Activated CD8-positive, alpha-beta T cell treated with anti-CD3 and anti-CD28 coated beads, Interleukin-2, amount 10 ng/mL, durations not matched to agents 7 days and 5 days (primary cell): ENCODE data around the gene SLCO2A1. TPM values are rescaled to one million over a fixed set of nuclear protein-coding genes. Genes with fewer than 3 reads are reported as not detected.

ENCODE experiments used
- ATAC-seq: fragments of 150-1000 bp; cut with Tn5 transposase; one replicate; pipeline ENCODE4 v1.10.0; 2021; ENCODE audit warnings: moderate library complexity
- CTCF ChIA-PET: fragments of 350-600 bp; sonication (Branson Sonifier 250); formaldehyde crosslinking; loops from one replicate; lab custom pipeline; 2021; ENCODE audit warnings: antibody characterized with exemption; lab: Charles Lee
- POLR2A ChIA-PET: fragments of 350-600 bp; sonication (Branson Sonifier 250); formaldehyde crosslinking; loops from one replicate; lab custom pipeline; 2021; ENCODE audit warnings: antibody characterized with exemption; lab: Charles Lee
- DNase-seq: peaks from one replicate; pipeline ENCODE4 v3.0.0-alpha.2; 2020
- H3K27ac Mint-ChIP-seq: one replicate; pipeline ENCODE4 v1.8.0; 2021; ENCODE audit warnings: mild to moderate bottlenecking, mixed read lengths
- H3K27me3 Mint-ChIP-seq: one replicate; pipeline ENCODE4 v1.8.0; 2021; ENCODE audit warnings: low read depth, mixed read lengths
- H3K36me3 Mint-ChIP-seq: one replicate; pipeline ENCODE4 v1.8.0; 2021; ENCODE audit warnings: low read depth, mixed read lengths
- H3K4me1 Mint-ChIP-seq: one replicate; pipeline ENCODE4 v1.8.0; 2021; ENCODE audit warnings: low read depth, mixed read lengths
- H3K4me3 Mint-ChIP-seq: one replicate; pipeline ENCODE4 v1.8.0; 2021; ENCODE audit warnings: mild to moderate bottlenecking, mixed read lengths
- H3K9me3 Mint-ChIP-seq: one replicate; pipeline ENCODE4 v1.8.0; 2022; ENCODE audit warnings: mixed read lengths; ENCODE audit not compliant: insufficient read depth
- total RNA-seq, 2 experiments: library from RNA; stranded (reverse); gene quantifications; one replicate each; pipeline ENCODE4 v1.2.3, GENCODE V29; 2021

SLCO2A1 gene
- total RNA-seq, 2 experiments from 2014 or later, result not detected

GRCh38 chr3:133992381-133992780, 37.3 kb downstream of the SLCO2A1 start:
- Mint-ChIP-seq H3K4me1 (peaks cover 6% of the 10 kb centered on the region), H3K36me3 (no peaks in the 10 kb centered on the region), H3K27me3 (peaks cover 11% of the 10 kb centered on the region), H3K9me3 (no peaks in the 10 kb centered on the region), H3K4me3 (no peak overlapping the region), H3K27ac (no peak overlapping the region)
- DNase-seq, result no peak
- ATAC-seq, result no peak
- CTCF ChIA-PET, result interaction anchor here (1.3 kb wide), 1 partner anchor 12 kb away, joined by 3 read pairs; no protein-coding TSS in a partner anchor
- POLR2A ChIA-PET, result no interaction called here

GRCh38 chr3:133991637-133992036, 38.1 kb downstream of the SLCO2A1 start:
- H3K36me3 Mint-ChIP-seq, result no peaks in the 10 kb centered on the region
- DNase-seq (no peak), ATAC-seq (no peak)
- H3K4me3 Mint-ChIP-seq, result no peak overlapping the region
- peaks cover 12% of the 10 kb centered on the region for H3K4me1 Mint-ChIP-seq
- no peak overlapping the region for H3K27ac Mint-ChIP-seq
- H3K27me3 Mint-ChIP-seq, result peaks cover 15% of the 10 kb centered on the region
- CTCF ChIA-PET, result interaction anchor here (1.3 kb wide), 1 partner anchor 11 kb away, joined by 3 read pairs; no protein-coding TSS in a partner anchor
- POLR2A ChIA-PET, result no interaction called here
- no peaks in the 10 kb centered on the region for H3K9me3 Mint-ChIP-seq

- no peaks in the 10 kb centered on the region for H3K9me3 Mint-ChIP-seq
- DNase-seq, result no peak
- no peak overlapping the region for H3K27ac Mint-ChIP-seq
- peaks cover 17% of the 10 kb centered on the region for H3K27me3 Mint-ChIP-seq
- no peak overlapping the region for H3K4me3 Mint-ChIP-seq
- ChIA-PET POLR2A (no interaction called here), CTCF (interaction anchor here (1.3 kb wide), 1 partner anchor 10 kb away, joined by 3 read pairs; no protein-coding TSS in a partner anchor)
- peaks cover 14% of the 10 kb centered on the region for H3K4me1 Mint-ChIP-seq
- no peaks in the 10 kb centered on the region for H3K36me3 Mint-ChIP-seq
- ATAC-seq, result no peak
Observed at GRCh38 chr3:133991209-133991608, 38.5 kb downstream of the SLCO2A1 start.

- Mint-ChIP-seq H3K27me3 (peaks cover 17% of the 10 kb centered on the region), H3K4me3 (no peak overlapping the region), H3K36me3 (no peaks in the 10 kb centered on the region), H3K9me3 (no peaks in the 10 kb centered on the region), H3K4me1 (peaks cover 14% of the 10 kb centered on the region), H3K27ac (no peak overlapping the region)
- ATAC-seq (no peak), DNase-seq (no peak)
- POLR2A ChIA-PET, result no interaction called here
- CTCF ChIA-PET, result no interaction called here
Observed at GRCh38 chr3:133989936-133990702, 39.6 kb downstream of the SLCO2A1 start.

GRCh38 chr3:133988631-133989161, 41.0 kb downstream of the SLCO2A1 start:
- Mint-ChIP-seq H3K36me3 (no peaks in the 10 kb centered on the region), H3K4me1 (peaks cover 14% of the 10 kb centered on the region), H3K27me3 (peaks cover 11% of the 10 kb centered on the region), H3K4me3 (no peak overlapping the region), H3K27ac (no peak overlapping the region), H3K9me3 (no peaks in the 10 kb centered on the region)
- POLR2A ChIA-PET, result no interaction called here
- CTCF ChIA-PET, result no interaction called here
- DNase-seq (no peak), ATAC-seq (no peak)

GRCh38 chr3:133987948-133988484, 41.7 kb downstream of the SLCO2A1 start:
- CTCF ChIA-PET, result no interaction called here
- Mint-ChIP-seq H3K4me3 (no peak overlapping the region), H3K9me3 (no peaks in the 10 kb centered on the region), H3K36me3 (no peaks in the 10 kb centered on the region), H3K27ac (no peak overlapping the region), H3K4me1 (peaks cover 14% of the 10 kb centered on the region), H3K27me3 (peaks cover 11% of the 10 kb centered on the region)
- ATAC-seq (no peak), DNase-seq (no peak)
- POLR2A ChIA-PET, result no interaction called here

GRCh38 chr3:133987136-133987535, 42.6 kb downstream of the SLCO2A1 start:
- Mint-ChIP-seq H3K36me3 (no peaks in the 10 kb centered on the region), H3K4me1 (peaks cover 14% of the 10 kb centered on the region), H3K9me3 (no peaks in the 10 kb centered on the region), H3K27ac (no peak overlapping the region), H3K27me3 (peaks cover 14% of the 10 kb centered on the region), H3K4me3 (no peak overlapping the region)
- ChIA-PET CTCF (no interaction called here), POLR2A (no interaction called here)
- ATAC-seq (no peak), DNase-seq (no peak)

GRCh38 chr3:133986311-133986710, 43.4 kb downstream of the SLCO2A1 start:
- no peaks in the 10 kb centered on the region for H3K36me3 Mint-ChIP-seq
- no peaks in the 10 kb centered on the region for H3K9me3 Mint-ChIP-seq
- no peak for DNase-seq
- peaks cover 16% of the 10 kb centered on the region for H3K27me3 Mint-ChIP-seq
- H3K4me3 Mint-ChIP-seq, result no peak overlapping the region
- H3K4me1 Mint-ChIP-seq, result peaks cover 14% of the 10 kb centered on the region
- no peak for ATAC-seq
- H3K27ac Mint-ChIP-seq, result no peak overlapping the region
- ChIA-PET POLR2A (no interaction called here), CTCF (no interaction called here)

GRCh38 chr3:133984975-133985374, 44.8 kb downstream of the SLCO2A1 start:
- POLR2A ChIA-PET, result no interaction called here
- Mint-ChIP-seq H3K36me3 (no peaks in the 10 kb centered on the region), H3K4me3 (no peak overlapping the region), H3K27ac (no peak overlapping the region), H3K4me1 (peaks cover 14% of the 10 kb centered on the region), H3K27me3 (peaks cover 14% of the 10 kb centered on the region), H3K9me3 (no peaks in the 10 kb centered on the region)
- CTCF ChIA-PET, result no interaction called here
- no peak for ATAC-seq
- no peak for DNase-seq

- no peak overlapping the region for H3K4me3 Mint-ChIP-seq
- peaks cover 14% of the 10 kb centered on the region for H3K4me1 Mint-ChIP-seq
- ChIA-PET POLR2A (no interaction called here), CTCF (no interaction called here)
- H3K27me3 Mint-ChIP-seq, result peaks cover 13% of the 10 kb centered on the region
- no peak overlapping the region for H3K27ac Mint-ChIP-seq
- DNase-seq, result no peak
- H3K9me3 Mint-ChIP-seq, result no peaks in the 10 kb centered on the region
- ATAC-seq, result no peak
- no peaks in the 10 kb centered on the region for H3K36me3 Mint-ChIP-seq
Observed at GRCh38 chr3:133983576-133984560, 45.9 kb downstream of the SLCO2A1 start.

- H3K36me3 Mint-ChIP-seq, result no peaks in the 10 kb centered on the region
- H3K9me3 Mint-ChIP-seq, result no peaks in the 10 kb centered on the region
- H3K27me3 Mint-ChIP-seq, result peaks cover 10% of the 10 kb centered on the region
- peaks cover 12% of the 10 kb centered on the region for H3K4me1 Mint-ChIP-seq
- DNase-seq, result no peak
- H3K27ac Mint-ChIP-seq, result no peak overlapping the region
- ChIA-PET CTCF (no interaction called here), POLR2A (no interaction called here)
- H3K4me3 Mint-ChIP-seq, result no peak overlapping the region
- no peak for ATAC-seq
Observed at GRCh38 chr3:133983126-133983525, 46.6 kb downstream of the SLCO2A1 start.
